KMS-11 (cell line): Measurements from ENCODE around the gene PRKD1.

Source experiments
- H2AFZ ChIP-seq: fragments of 200-600 bp; sonication (generic); 2 replicates; pipeline ENCODE4 v1.6.1; 2016; ENCODE audit warnings: antibody characterized with exemption, mixed run types, low read depth
- H3K27ac ChIP-seq: fragments of 200-600 bp; sonication (generic); 2 replicates; pipeline ENCODE4 v1.6.1; 2016; ENCODE audit warnings: mild to moderate bottlenecking, mixed run types
- H3K27me3 ChIP-seq: fragments of 200-600 bp; sonication (generic); 2 replicates; pipeline ENCODE4 v1.6.1; 2017; ENCODE audit warnings: mild to moderate bottlenecking, low read depth, mixed run types, moderate library complexity; ENCODE audit not compliant: insufficient read depth
- H3K36me3 ChIP-seq: fragments of 200-600 bp; sonication (generic); 2 replicates; pipeline ENCODE4 v1.6.1; 2017; ENCODE audit warnings: mild to moderate bottlenecking, mixed run types; ENCODE audit not compliant: insufficient read depth
- H3K4me1 ChIP-seq: fragments of 200-600 bp; sonication (generic); 2 replicates; pipeline ENCODE4 v1.6.1; 2016; ENCODE audit warnings: mild to moderate bottlenecking, low read depth, mixed run types; ENCODE audit not compliant: poor library complexity, severe bottlenecking
- H3K4me2 ChIP-seq: fragments of 200-600 bp; sonication (generic); 2 replicates; pipeline ENCODE4 v1.7.0; 2016; ENCODE audit warnings: mild to moderate bottlenecking, mixed run types
- H3K4me3 ChIP-seq: fragments of 200-600 bp; sonication (generic); IDR thresholded peaks from 2 replicates; pipeline ENCODE4 v1.6.1; 2017; ENCODE audit warnings: low read depth, low read length, mixed read lengths; ENCODE audit not compliant: insufficient read depth
- H3K79me2 ChIP-seq: fragments of 200-600 bp; sonication (generic); 2 replicates; pipeline ENCODE4 v1.6.1; 2016; ENCODE audit warnings: low read depth, mixed run types; ENCODE audit not compliant: insufficient read depth
- H3K9ac ChIP-seq: fragments of 200-600 bp; sonication (generic); 2 replicates; pipeline ENCODE4 v1.6.1; 2016; ENCODE audit warnings: mild to moderate bottlenecking, mixed run types
- H4K20me1 ChIP-seq: fragments of 200-600 bp; sonication (generic); 2 replicates; pipeline ENCODE4 v1.6.1; 2016; ENCODE audit warnings: mild to moderate bottlenecking, mixed run types; ENCODE audit not compliant: insufficient read depth
- TF ChIP-seq, protein P1 (sequence below): fragments of 200-600 bp; sonication (generic); conservative IDR thresholded peaks from 2 replicates; pipeline ENCODE4 v1.6.1; 2017; ENCODE audit warnings: low read depth, mild to moderate bottlenecking, antibody characterized with exemption, low read length, moderate library complexity, mixed read lengths

The PRKD1 gene

DNA sequence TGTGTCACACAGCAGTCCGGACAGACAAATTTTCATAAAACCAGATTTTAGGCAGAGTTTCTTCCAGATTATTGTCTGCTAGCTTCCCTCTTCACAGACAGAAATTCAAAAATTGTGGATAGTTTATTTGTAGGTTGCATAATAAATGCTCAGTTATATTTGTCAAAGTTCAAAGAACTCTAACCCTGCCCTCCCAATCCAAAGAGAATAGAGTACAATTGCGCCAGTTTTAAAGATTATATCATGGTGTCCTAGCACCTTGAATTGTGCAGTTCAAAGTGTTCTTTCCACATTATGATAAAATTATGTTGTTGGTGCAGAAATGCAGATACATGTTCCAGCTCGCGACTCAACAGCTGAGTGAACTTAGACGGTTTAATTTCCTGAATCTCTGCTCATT is 263.1 kb downstream of the PRKD1 start:
- no peaks in the 10 kb centered on the region for H4K20me1 ChIP-seq
- TF ChIP-seq, protein P1, sequence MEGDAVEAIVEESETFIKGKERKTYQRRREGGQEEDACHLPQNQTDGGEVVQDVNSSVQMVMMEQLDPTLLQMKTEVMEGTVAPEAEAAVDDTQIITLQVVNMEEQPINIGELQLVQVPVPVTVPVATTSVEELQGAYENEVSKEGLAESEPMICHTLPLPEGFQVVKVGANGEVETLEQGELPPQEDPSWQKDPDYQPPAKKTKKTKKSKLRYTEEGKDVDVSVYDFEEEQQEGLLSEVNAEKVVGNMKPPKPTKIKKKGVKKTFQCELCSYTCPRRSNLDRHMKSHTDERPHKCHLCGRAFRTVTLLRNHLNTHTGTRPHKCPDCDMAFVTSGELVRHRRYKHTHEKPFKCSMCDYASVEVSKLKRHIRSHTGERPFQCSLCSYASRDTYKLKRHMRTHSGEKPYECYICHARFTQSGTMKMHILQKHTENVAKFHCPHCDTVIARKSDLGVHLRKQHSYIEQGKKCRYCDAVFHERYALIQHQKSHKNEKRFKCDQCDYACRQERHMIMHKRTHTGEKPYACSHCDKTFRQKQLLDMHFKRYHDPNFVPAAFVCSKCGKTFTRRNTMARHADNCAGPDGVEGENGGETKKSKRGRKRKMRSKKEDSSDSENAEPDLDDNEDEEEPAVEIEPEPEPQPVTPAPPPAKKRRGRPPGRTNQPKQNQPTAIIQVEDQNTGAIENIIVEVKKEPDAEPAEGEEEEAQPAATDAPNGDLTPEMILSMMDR: no peak
- no peak overlapping the region for H3K27ac ChIP-seq
- H3K27me3 ChIP-seq: no peaks in the 10 kb centered on the region
- H3K4me2 ChIP-seq: no peak overlapping the region
- no peak overlapping the region for H3K9ac ChIP-seq
- H3K36me3 ChIP-seq: no peaks in the 10 kb centered on the region
- H3K4me1 ChIP-seq: no peaks in the 10 kb centered on the region
- H3K4me3 ChIP-seq: no peak overlapping the region
- no peaks in the 10 kb centered on the region for H3K79me2 ChIP-seq
- H2AFZ ChIP-seq: no peak overlapping the region

DNA sequence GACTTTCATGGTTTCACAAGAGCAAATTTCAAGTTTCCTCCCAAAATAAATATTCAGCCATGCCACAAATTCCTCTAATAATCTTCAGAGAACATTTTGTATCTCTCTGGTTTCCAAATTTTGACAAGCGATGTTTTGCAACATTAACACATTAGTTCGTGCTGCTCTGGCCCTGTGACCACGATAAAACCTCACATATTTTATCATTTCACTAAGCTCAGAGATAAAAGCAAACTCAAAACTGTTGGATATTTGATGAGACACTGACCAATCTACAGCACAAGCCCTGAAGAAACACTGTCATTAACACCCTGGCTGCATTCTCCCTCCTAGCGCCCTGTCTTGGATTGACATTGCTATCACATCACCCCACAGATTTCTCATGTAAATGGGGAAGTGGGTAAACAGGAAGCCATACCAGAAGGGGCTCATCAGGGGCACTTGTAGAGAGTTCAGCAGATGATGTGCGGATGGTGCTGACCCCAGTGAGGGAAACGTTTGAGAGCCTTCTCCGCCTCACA is 264.3 kb downstream of the PRKD1 start:
- Histone ChIP-seq H2AFZ (no peak overlapping the region), H3K4me3 (no peak overlapping the region), H3K27me3 (no peaks in the 10 kb centered on the region), H3K79me2 (no peaks in the 10 kb centered on the region), H3K27ac (no peak overlapping the region), H3K4me1 (no peaks in the 10 kb centered on the region), H3K36me3 (no peaks in the 10 kb centered on the region), H4K20me1 (no peaks in the 10 kb centered on the region), H3K4me2 (no peak overlapping the region), H3K9ac (no peak overlapping the region)
- TF ChIP-seq, protein P1: no peak

DNA sequence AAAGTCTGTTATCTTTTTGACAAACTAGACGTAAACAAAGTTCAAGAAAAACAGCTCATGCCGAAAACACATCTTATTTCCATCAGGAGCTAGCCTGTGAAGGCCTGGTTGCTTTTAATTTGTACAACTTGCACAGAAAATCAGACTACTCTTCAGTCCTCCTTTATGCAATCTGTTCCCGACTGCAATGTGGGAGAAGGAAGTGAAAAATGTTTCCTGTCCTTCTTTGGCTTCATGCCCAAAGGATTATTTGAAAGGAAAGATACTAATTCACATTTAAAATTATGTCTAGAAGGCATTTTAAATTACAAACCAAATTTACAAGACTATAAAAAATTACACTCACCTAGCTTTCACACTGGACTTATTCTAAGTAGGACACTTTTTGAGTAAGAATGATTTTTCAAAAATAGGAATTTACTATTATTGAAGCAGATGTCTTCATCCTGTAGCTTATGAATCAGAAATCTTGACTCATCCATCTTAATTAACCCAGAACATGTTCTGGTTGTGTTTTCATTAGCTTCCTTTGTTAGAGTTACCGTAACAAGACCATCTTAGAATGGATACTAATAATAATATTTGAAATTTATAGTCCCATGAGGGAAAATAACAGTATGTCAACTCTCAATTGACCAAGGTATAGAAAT is 272.6 kb downstream of the PRKD1 start:
- H4K20me1 ChIP-seq: no peaks in the 10 kb centered on the region
- no peak overlapping the region for H3K4me3 ChIP-seq
- H3K4me2 ChIP-seq: no peak overlapping the region
- TF ChIP-seq, protein P1: no peak
- H3K36me3 ChIP-seq: no peaks in the 10 kb centered on the region
- no peak overlapping the region for H3K27ac ChIP-seq
- H2AFZ ChIP-seq: no peak overlapping the region
- no peaks in the 10 kb centered on the region for H3K27me3 ChIP-seq
- H3K4me1 ChIP-seq: no peaks in the 10 kb centered on the region
- no peak overlapping the region for H3K9ac ChIP-seq
- no peaks in the 10 kb centered on the region for H3K79me2 ChIP-seq

DNA sequence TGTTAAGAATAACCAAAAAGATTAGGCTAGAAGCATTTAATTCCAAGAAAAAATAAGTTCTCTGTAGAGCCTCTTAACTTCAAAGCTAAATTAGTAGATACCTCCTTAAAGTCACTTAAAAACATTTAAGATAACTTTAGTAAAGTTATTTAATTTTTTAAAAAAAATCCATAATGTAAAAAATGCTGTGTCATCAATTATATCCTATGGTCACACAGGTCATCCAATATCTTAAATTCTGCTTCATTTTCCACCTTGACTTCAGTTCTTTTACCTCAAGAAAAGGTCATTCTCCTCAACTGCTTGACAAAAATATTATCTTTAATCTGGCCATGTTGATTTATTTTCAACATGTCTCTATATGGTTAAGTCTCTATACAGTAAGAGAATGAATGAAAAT is 274.3 kb downstream of the PRKD1 start:
- TF ChIP-seq, protein P1: no peak
- Histone ChIP-seq H3K4me2 (no peak overlapping the region), H3K4me1 (no peaks in the 10 kb centered on the region)

More for the DNA sequence above, 274.3 kb downstream of the PRKD1 start:
- Histone ChIP-seq H3K4me3 (no peak overlapping the region), H3K27ac (no peak overlapping the region), H3K79me2 (no peaks in the 10 kb centered on the region), H3K9ac (no peak overlapping the region), H4K20me1 (no peaks in the 10 kb centered on the region), H3K27me3 (no peaks in the 10 kb centered on the region), H2AFZ (no peak overlapping the region), H3K36me3 (no peaks in the 10 kb centered on the region)
